ENCODE data around the gene COX6B2.

- TF ChIP-seq, protein P1, sequence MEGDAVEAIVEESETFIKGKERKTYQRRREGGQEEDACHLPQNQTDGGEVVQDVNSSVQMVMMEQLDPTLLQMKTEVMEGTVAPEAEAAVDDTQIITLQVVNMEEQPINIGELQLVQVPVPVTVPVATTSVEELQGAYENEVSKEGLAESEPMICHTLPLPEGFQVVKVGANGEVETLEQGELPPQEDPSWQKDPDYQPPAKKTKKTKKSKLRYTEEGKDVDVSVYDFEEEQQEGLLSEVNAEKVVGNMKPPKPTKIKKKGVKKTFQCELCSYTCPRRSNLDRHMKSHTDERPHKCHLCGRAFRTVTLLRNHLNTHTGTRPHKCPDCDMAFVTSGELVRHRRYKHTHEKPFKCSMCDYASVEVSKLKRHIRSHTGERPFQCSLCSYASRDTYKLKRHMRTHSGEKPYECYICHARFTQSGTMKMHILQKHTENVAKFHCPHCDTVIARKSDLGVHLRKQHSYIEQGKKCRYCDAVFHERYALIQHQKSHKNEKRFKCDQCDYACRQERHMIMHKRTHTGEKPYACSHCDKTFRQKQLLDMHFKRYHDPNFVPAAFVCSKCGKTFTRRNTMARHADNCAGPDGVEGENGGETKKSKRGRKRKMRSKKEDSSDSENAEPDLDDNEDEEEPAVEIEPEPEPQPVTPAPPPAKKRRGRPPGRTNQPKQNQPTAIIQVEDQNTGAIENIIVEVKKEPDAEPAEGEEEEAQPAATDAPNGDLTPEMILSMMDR (conservative IDR thresholded peaks at IDR 0.05 in 1 of 2, IDR thresholded peaks at IDR 0.05 in 1 of 2; ENCODE audit: low read depth in 1 of 2, low read length in 2 of 2), result no peak
- TF ChIP-seq EZH2 (IDR thresholded peaks at IDR 0.05; ENCODE audit: low read length, missing control alignments), result no peak
Measured at GRCh38 chr19:55304980-55305379, 49.5 kb downstream of the COX6B2 start.
